ENCODE data around the gene PSPH. TPM values are rescaled to one million over a fixed set of nuclear protein-coding genes. Genes with fewer than 3 reads are reported as not detected.
"Not testable (repeated sequence)": the region's sequence is repeated elsewhere in the genome, so short reads cannot be mapped to it uniquely, and the experiment has no call there.

Gene PSPH
- total RNA-seq, result 10 to 100 TPM in 1 of 2 donors, 1 to 10 TPM in 1; 9.3 to 28.8 TPM

- H3K4me3 Mint-ChIP-seq, result peak within 1 kb of the TSS; percentile 89
- DNase-seq (ENCODE audit: low spot score), result peak; percentile 95
- no peaks in the 10 kb centered on the region for H3K9me3 Mint-ChIP-seq
- peak; percentile 98 to 99 for ATAC-seq
- H3K27ac Mint-ChIP-seq, result peak within 1 kb of the TSS; percentile 74 to 87
- H3K4me1 Mint-ChIP-seq (ENCODE audit: low read depth in 2 of 2), result peaks cover 17 to 31% of the 10 kb centered on the region in 2 donors
- H3K27me3 Mint-ChIP-seq, result no peaks in the 10 kb centered on the region
- peaks cover 27% of the 10 kb centered on the region for H3K36me3 Mint-ChIP-seq
These were observed at the start of gene PSPH, which contains the start of gene CCT6A for GRCh38 chr7:56051339-56052191. Gene PSPH (minus strand): TSS chr7:56051444. CDS start chr7:56021212, 30,232 bp downstream. Gene CCT6A (plus strand): TSS chr7:56051765. CDS start chr7:56051849, 84 bp downstream.

- no peak overlapping the region for H3K4me3 Mint-ChIP-seq
- ATAC-seq (no peak), DNase-seq (ENCODE audit: low spot score) (no peak)
- peaks cover 21% of the 10 kb centered on the region for H3K36me3 Mint-ChIP-seq
- H3K27me3 Mint-ChIP-seq, result no peaks in the 10 kb centered on the region
- peaks cover 4 to 10% of the 10 kb centered on the region in 2 donors for H3K4me1 Mint-ChIP-seq (ENCODE audit: low read depth in 2 of 2)
- H3K9me3 Mint-ChIP-seq, result no peaks in the 10 kb centered on the region
- H3K27ac Mint-ChIP-seq, result no peak overlapping the region
These were observed 48.4 kb upstream of the PSPH start for GRCh38 chr7:56099653-56100052.

- not testable (repeated sequence) for ATAC-seq; H3K4me3 Mint-ChIP-seq; H3K27ac Mint-ChIP-seq; H3K9me3 Mint-ChIP-seq; H3K4me1 Mint-ChIP-seq (ENCODE audit: low read depth in 2 of 2); H3K27me3 Mint-ChIP-seq; DNase-seq (ENCODE audit: low spot score)
- peaks cover 16% of the 10 kb centered on the region for H3K36me3 Mint-ChIP-seq
These were observed 47.2 kb upstream of the PSPH start for GRCh38 chr7:56098187-56099008.

DNA sequence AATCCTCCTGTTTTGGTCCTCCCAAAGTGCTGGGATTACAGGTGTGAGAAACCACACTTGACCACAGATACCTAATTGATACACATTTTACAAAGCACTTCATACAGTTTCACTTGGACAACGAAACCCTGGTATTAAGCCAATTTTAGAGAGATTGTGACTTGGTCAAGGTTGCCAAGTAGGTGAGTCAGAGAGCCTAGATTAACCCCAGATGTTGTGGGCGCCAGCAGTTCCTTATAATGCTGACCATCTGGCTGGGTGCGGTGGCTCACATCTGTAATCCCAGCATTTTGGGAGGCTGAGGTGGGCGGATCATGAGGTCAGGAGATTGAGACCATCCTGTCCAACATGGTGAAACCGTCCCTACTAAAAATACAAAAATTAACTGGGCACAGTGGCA, 46.5 kb upstream of the PSPH start:
- no peak for DNase-seq (ENCODE audit: low spot score)
- Mint-ChIP-seq H3K27ac (no peak overlapping the region), H3K9me3 (no peaks in the 10 kb centered on the region)

DNA sequence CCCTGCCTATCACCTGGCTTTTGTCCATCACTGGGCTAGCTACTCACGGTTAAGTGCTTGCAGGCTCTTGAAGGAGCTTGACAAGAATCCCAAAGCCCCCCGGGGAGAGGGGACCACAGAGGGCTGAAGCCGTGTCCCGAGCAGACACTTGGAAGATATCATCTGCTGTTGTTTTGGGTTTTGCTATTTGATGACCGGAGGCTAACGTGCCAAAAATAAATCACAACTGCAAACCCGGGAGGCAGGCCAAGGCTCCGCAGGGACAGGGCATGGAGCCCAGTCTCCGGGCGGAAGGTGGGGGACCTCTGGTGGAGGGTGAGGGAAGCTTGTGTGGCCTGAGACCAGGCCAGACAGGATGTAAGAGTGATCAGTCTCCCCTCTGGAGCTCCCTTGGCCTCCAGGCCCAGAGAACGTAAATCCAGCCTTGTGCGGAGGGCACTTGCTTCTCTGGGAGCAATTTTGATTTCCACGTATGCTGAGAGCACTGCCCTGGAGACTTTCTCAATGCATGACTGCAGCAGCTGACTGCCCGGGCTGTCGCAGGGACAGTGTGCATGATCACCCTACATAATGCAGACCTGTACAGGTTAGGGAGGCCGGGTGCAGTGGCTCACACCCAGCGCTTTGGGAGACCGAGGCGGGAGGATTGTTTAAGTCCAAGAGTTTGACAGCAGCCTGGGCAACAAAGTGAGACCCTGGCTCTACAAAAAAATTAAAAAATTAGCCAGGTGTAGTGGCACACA, 41.7 kb upstream of the PSPH start, which contains the start of gene PHKG1:
Gene PHKG1 (minus strand): TSS at position 164 of the 743 bp plus-strand sequence. CDS start 4,011 bp downstream, outside the sequence.
- DNase-seq (ENCODE audit: low spot score), result no peak
- Mint-ChIP-seq H3K36me3 (no peaks in the 10 kb centered on the region), H3K9me3 (no peaks in the 10 kb centered on the region), H3K4me3 (no peak within 1 kb of the TSS), H3K27me3 (no peaks in the 10 kb centered on the region), H3K4me1 (ENCODE audit: low read depth in 2 of 2) (no peaks in the 10 kb centered on the region), H3K27ac (no peak within 1 kb of the TSS)
- ATAC-seq, result peak in 1 of 2 donors; percentile 37

More for the DNA sequence above, 46.5 kb upstream of the PSPH start:
- H3K4me1 Mint-ChIP-seq (ENCODE audit: low read depth in 2 of 2), result peaks cover 0 to 7% of the 10 kb centered on the region in 2 donors
- H3K27me3 Mint-ChIP-seq, result no peaks in the 10 kb centered on the region
- peaks cover 16% of the 10 kb centered on the region for H3K36me3 Mint-ChIP-seq
- no peak overlapping the region for H3K4me3 Mint-ChIP-seq
- ATAC-seq, result no peak

DNA sequence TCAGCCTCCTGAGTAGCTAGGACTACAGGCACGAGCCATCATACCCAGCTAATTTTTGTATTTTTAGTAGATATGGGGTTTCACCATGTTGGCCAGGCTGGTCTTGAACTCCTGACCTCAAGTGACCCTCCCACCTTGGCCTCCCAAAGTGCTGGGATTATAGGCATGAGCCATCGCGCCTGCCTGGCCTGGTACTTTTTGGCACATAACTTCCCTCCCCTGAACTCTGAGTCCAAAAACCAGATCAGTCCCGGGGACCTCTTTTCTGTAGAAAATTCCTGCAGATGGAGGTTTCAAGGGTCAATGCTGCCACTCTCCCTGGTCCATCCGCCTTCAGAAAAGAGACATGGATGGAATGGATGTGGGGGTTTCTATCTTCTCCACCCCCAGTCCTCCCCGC, 41.1 kb upstream of the PSPH start:
- not testable (repeated sequence) for H3K27me3 Mint-ChIP-seq; H3K27ac Mint-ChIP-seq; H3K4me3 Mint-ChIP-seq; DNase-seq (ENCODE audit: low spot score); H3K4me1 Mint-ChIP-seq (ENCODE audit: low read depth in 2 of 2); ATAC-seq; H3K36me3 Mint-ChIP-seq; H3K9me3 Mint-ChIP-seq

- Mint-ChIP-seq H3K4me1 (ENCODE audit: low read depth in 2 of 2) (no peaks in the 10 kb centered on the region), H3K9me3 (no peaks in the 10 kb centered on the region), H3K27ac (no peak overlapping the region), H3K27me3 (no peaks in the 10 kb centered on the region), H3K36me3 (no peaks in the 10 kb centered on the region), H3K4me3 (no peak overlapping the region)
- peak; percentile 7 to 15 for ATAC-seq
- no peak for DNase-seq (ENCODE audit: low spot score)
These were observed 40.3 kb upstream of the PSPH start for GRCh38 chr7:56091591-56091990.

GRCh38 chr7:56087445-56087844, 36.2 kb upstream of the PSPH start:
- no peaks in the 10 kb centered on the region for H3K9me3 Mint-ChIP-seq
- ATAC-seq, result no peak
- no peak for DNase-seq (ENCODE audit: low spot score)
- H3K4me3 Mint-ChIP-seq, result no peak overlapping the region
- H3K27me3 Mint-ChIP-seq, result no peaks in the 10 kb centered on the region
- H3K27ac Mint-ChIP-seq, result no peak overlapping the region
- H3K4me1 Mint-ChIP-seq (ENCODE audit: low read depth in 2 of 2), result peaks cover 0 to 2% of the 10 kb centered on the region in 2 donors
- no peaks in the 10 kb centered on the region for H3K36me3 Mint-ChIP-seq

DNA sequence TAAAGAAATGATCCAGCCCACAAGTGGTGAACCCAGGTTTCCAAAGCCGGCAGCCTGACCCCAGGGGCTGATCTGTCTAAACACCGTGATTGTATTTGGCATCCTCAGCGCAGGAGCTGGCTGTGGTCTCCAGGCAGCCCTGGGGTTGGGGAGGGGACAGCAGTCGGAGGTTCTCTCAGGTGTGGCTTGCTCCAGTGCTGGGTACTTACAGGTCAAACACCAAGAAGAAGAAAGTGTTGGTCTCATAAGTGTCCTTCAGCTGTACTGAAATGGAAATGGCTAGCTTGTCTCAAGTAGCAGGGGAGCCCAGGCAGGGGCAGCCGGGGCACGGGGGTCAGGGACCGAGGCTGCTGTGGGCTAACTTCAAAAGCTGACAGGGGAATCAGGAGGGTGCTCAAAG, 35.5 kb upstream of the PSPH start:
- H3K4me3 Mint-ChIP-seq, result no peak overlapping the region
- H3K27ac Mint-ChIP-seq, result no peak overlapping the region
- no peaks in the 10 kb centered on the region for H3K27me3 Mint-ChIP-seq
- H3K4me1 Mint-ChIP-seq (ENCODE audit: low read depth in 2 of 2), result peaks cover 0 to 2% of the 10 kb centered on the region in 2 donors
- H3K36me3 Mint-ChIP-seq, result no peaks in the 10 kb centered on the region
- ATAC-seq (no peak), DNase-seq (ENCODE audit: low spot score) (no peak)
- no peaks in the 10 kb centered on the region for H3K9me3 Mint-ChIP-seq

GRCh38 chr7:56083150-56083785, 32.0 kb upstream of the PSPH start:
- no peak overlapping the region for H3K4me3 Mint-ChIP-seq
- no peaks in the 10 kb centered on the region for H3K36me3 Mint-ChIP-seq
- no peaks in the 10 kb centered on the region for H3K27me3 Mint-ChIP-seq
- H3K27ac Mint-ChIP-seq, result no peak overlapping the region
- ATAC-seq (no peak), DNase-seq (ENCODE audit: low spot score) (no peak)
- no peaks in the 10 kb centered on the region for H3K9me3 Mint-ChIP-seq
- H3K4me1 Mint-ChIP-seq (ENCODE audit: low read depth in 2 of 2), result peaks cover 0 to 5% of the 10 kb centered on the region in 2 donors

- Mint-ChIP-seq H3K4me1 (ENCODE audit: low read depth in 2 of 2) (peaks cover 0 to 5% of the 10 kb centered on the region in 2 donors), H3K4me3 (no peak overlapping the region), H3K9me3 (no peaks in the 10 kb centered on the region), H3K27me3 (no peaks in the 10 kb centered on the region), H3K27ac (no peak overlapping the region), H3K36me3 (no peaks in the 10 kb centered on the region)
- ATAC-seq (no peak), DNase-seq (ENCODE audit: low spot score) (no peak)
These were observed 30.5 kb upstream of the PSPH start for GRCh38 chr7:56081626-56082340.

GRCh38 chr7:56080726-56081435, 29.6 kb upstream of the PSPH start:
- not testable (repeated sequence) for H3K4me1 Mint-ChIP-seq (ENCODE audit: low read depth in 2 of 2); H3K36me3 Mint-ChIP-seq; H3K9me3 Mint-ChIP-seq; H3K27me3 Mint-ChIP-seq; H3K4me3 Mint-ChIP-seq; H3K27ac Mint-ChIP-seq; ATAC-seq; DNase-seq (ENCODE audit: low spot score)
